HG02943 (cell line): ENCODE data around the gene THRB.

Experiments
- ATAC-seq: cut with Tn5 transposase; IDR thresholded peaks from one replicate; pipeline ENCODE4 v1.9.1; 2021; ENCODE audit warnings: mild to moderate bottlenecking, low read depth, moderate library complexity; ENCODE audit not compliant: unreplicated experiment

THRB gene

GRCh38 chr3:24332092-24332491, 162.6 kb downstream of the THRB start:
- no peak for ATAC-seq

DNA sequence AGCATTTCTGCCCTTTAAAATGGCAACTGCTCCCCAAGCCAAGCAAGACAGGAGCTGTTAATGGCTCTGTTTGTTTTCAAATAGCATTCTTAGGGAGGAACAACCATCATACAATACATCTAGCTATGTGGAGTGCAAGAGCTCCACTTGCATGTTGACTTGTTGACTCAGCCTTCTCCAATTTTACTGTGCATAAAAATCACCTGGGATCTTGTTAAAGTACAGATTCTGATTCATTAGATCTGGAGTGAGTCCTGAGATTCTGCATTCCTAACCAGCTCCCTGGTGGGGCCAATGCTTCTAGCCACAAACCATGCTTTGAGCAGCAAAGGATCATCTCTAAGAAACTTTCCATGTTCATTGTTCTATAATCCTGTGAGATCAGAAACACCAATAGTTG, 171.4 kb downstream of the THRB start:
- ATAC-seq = no peak

GRCh38 chr3:24320601-24321000, 174.0 kb downstream of the THRB start:
- ATAC-seq = no peak

GRCh38 chr3:24318677-24319287, 175.9 kb downstream of the THRB start:
- no peak for ATAC-seq

DNA sequence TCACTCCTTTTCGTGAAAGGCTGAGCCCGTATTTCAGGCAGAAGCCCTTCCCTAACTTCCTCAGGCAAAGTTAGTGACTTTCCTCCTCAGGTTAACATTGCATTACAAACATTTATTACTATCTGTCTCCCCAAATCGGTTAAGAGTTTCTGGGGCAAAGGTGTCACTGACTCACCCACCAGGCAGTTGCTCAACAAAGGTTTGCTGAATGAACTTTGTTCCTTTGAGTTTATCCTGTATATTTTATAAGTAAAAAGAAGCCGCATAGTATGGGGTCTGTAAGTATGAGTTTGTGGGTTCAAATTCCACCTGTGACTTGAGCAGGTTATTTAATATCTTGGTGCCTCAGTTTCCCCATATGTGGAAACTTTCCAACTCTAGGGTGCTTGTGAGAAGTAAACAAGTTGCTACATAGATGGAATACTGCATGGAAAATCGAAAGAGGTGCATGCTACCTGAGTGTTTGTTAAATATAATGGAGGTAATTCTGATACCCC, 177.7 kb downstream of the THRB start:
- ATAC-seq = no peak

DNA sequence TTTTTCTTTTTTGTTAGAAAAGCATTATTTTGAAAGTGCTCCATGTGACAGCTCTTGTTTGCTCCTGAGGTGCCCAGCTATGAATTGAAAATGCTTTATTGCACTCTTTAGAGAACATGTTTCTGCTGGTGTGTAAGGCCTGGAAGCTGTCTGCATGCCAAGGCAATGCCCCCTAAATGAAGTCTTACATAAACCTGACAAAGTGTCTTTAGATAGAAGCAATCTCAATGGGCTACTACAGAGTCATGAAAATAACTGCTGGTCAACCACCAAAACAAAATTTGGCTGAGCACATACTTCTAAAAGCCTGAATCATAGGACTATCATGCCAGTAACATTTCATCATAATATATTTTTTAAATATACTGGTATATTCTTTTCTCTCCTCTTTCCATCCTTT, 178.7 kb downstream of the THRB start:
- no peak for ATAC-seq

DNA sequence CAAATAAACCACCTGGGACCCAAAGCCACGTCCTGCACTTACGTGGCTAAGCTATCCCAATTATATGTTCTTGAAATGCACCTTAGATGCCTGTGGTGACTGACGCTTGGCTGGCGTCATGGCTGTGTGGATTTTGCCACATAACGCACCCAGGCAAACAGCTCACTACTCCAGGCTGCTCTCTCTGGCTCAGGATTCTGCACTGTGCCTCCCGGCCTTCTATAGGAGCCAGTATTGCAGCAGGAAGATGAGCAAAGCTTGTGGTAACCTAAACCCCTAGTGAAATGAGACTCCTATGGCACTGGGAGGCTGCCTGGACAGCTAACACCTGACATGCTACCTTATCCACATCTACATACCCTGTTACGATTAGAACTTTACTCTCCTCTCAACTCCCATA, 179.3 kb downstream of the THRB start:
- no peak for ATAC-seq

DNA sequence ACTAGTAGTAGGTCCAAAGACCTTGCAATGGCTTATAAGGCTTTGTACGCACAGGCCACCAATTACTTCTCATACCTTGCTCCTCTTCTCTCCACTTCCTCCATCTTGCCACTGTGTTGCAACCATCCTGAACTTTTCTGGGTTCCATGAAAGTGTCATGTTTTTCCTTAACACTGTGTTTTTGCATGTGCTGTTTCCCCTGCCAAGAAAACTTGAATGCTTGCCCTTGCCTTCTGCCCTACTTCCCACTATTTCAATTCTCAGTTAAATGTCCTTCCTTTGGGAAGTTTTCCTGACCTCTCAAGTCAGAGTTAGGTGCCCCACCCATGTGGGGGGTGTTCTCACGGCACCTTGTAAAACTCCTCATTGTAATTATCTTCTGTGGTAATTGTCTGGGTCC, 182.8 kb downstream of the THRB start:
- ATAC-seq = no peak

DNA sequence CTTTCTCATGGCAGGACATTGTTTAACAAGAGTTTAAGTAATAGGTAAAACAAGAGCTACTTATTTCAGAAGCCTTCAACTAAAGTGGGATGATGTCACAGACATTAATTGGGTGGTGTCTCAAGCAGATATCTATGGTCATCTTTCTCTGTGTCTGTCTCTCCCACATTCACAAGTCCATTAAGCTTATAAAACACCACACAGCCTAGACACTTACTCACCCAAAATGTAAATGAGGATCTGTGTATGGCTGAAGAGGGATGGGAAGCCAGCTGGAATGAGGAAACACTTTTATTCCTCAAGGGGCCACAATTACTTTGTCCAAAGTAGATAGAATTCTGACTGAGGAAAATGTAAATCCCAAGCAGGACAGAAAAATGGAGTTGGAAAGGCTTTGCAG, 183.8 kb downstream of the THRB start:
- ATAC-seq = no peak

DNA sequence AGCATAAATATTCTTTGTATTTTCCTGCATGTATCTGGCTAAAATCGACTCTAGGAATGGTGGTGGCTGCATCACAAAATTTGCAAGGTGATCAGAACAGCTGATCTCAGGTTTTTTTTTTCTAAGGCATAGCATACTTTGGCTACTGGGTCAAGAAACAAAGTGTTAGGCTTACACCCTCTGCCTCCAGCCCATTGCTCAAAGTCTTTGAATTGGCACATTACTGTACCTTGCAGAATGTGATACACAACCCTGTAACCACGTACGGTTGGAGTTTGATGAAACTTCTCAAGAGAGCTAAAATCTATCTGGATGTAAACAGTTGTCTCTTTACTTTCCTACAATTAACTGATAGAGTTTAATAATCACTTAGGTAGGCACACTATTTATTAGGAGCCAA, 188.1 kb downstream of the THRB start:
- ATAC-seq = no peak

- ATAC-seq = no peak
Measured at GRCh38 chr3:24305795-24306467, 188.7 kb downstream of the THRB start.

DNA sequence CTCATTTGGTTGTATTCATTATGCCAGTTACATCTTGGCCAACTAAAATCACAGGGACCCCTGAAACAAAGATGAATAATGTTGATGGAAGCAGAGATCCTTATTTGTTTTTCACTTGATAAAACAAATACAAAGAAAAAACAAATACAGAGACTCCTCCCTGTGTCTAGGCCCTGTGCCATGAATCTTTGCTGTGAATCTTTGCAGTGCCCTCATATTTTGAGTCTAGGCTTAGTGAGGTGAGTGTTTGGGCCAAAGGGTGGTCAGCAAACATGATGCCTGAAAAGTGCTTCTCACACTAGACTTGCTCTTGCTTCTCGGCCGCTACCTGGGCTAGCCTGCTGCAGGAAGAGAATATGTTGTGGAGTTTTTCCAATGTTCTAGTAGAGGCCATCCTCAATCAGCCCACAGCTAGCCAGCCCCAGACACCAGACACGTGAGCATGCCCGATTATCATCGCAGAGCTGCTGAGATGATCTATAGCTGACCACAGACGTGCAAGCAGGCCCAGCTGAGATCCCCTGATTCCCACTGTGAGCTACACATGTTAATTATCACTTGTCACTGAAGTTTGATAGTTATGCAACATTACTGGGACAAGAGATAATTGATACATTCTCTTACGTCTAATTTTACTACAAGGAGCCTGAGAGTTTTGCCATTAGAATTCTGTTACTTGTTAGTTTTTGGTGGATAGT, 191.4 kb downstream of the THRB start:
- ATAC-seq = no peak

DNA sequence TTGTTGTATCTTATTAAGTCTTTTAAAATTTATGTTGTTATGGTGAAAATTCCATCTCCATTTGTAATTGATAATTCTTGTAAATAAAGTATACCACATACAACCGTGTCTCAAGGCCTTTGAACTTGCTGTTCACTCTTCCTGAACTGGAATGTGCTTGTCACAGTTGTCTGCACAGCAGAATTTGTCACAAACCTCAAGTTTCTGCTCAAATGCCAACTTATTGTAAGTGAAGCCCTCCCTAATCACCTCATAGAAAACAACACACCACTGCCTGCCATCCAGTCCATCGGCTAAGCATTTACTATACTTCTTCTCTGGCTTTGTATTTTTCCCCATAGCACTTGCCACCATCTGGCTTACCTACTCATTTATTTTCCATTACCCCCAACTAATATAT, 192.3 kb downstream of the THRB start:
- ATAC-seq = no peak

- ATAC-seq = no peak
Measured at GRCh38 chr3:24300949-24301348, 193.7 kb downstream of the THRB start.

GRCh38 chr3:24299806-24300626, 194.6 kb downstream of the THRB start:
- no peak for ATAC-seq

- ATAC-seq = no peak
Measured at GRCh38 chr3:24299246-24299805, 195.3 kb downstream of the THRB start.

DNA sequence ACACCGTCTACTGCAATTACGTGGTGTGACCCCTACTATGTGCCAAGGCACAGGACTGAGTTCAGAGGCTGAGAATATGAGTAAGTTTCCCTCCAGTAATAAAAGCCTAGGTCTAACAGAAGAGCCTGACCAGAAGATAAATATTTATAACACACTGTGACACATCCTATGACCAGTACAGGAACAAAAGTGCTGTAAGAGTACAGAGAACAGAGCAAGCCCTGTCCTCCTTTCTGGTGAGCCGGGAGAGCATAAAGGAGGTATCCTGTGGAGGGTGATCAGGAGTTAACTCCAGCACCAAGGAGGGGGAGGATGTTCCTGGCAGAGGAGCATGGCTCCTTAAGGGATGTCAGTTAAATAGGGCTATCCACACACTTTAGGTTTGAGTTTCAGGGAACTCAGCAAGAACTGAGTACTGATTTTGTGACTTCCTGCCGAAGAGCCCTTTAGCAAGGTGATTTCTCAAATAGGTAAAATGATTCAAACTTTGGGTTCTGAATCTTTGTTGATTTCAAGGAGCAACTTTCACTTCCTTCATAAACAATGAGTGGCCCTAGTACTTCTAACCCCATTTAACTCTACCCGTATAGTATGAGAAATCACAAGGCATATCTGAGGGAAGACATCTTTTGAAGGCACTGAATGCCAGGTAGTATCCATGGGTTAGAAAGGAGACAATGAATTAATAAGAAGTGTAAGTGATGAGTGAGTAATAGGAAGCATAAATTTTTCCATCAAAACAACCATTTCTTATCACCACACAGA, 198.0 kb downstream of the THRB start:
- no peak for ATAC-seq

- ATAC-seq = no peak
Measured at GRCh38 chr3:24294150-24294549, 200.5 kb downstream of the THRB start.

GRCh38 chr3:24291646-24292045, 203.0 kb downstream of the THRB start:
- no peak for ATAC-seq

DNA sequence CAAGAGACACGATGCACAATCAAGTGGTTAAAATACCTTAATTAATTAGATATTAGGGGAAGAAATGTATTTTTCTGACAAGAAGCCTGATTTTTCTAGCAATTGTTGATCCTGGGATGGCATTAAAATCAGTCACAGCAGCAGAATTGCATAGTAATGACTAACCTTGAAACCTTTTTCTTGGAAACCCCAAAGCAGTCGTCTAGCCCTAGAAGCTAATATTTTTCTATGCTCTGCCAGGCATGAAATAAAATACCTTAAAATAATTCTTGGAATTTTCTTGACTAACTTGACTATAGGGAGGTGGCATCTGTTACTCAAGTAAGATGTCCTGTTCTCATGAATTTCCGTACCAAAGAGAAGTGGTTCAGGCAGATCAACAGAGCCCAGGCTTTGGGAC, 204.1 kb downstream of the THRB start:
- no peak for ATAC-seq
